HG03378 (cell line): ENCODE measurements around the gene NEUROD2.

Experiments
- ATAC-seq: cut with Tn5 transposase; IDR thresholded peaks from one replicate; pipeline ENCODE4 v1.9.1; 2021; ENCODE audit warnings: mild to moderate bottlenecking, moderate library complexity; ENCODE audit not compliant: unreplicated experiment

Gene NEUROD2

GRCh38 chr17:39635614-39636176 lies 28.0 kb upstream of the NEUROD2 start:
- ATAC-seq: no peak

DNA sequence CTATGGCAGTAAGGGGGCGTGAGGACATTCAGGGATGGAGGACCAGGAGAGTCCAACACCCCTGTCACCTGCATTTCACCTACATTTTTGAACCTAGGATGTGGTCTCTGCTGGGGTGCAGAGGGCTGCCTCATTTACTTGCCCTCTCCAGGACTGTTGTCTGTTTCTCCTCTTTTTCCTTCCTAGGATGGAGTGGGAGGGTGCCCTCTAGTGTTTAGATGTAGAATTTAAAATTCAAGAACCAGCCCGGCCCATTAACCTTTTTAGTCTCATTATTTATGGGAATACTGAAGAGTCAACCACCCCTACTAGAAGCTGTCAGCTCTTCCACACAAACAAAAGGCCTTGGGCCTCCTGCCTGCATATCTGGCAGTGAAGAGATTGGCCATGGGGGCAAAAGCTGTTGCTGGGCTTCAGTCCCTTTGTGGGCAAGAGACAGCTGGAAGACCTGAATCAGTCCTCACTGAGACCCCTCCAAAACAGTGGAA lies 26.7 kb upstream of the NEUROD2 start:
- ATAC-seq: no peak

DNA sequence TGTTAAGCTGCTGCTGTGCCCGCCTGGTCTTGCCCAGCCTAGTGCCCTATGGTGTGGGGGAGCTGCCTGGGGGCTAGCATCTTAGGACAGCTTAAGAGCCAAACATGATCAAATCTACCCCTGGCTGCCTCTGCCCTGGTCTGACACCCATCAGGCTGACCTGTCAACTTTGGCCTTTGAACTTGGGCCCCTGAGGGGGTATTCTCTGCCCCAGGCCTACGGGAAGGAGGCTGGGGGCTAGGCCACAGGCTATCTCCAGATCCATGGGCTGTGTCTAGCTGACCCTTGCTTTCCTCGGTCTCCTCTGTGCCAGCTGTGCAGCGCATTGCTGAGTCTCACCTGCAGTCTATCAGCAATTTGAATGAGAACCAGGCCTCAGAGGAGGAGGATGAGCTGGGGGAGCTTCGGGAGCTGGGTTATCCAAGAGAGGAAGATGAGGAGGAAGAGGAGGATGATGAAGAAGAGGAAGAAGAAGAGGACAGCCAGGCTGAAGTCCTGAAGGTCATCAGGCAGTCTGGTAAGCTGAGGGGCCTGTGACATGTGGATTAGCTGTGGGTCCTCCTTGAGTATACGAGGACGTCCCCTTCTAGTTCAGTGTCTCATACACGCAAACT lies 26.0 kb upstream of the NEUROD2 start:
- ATAC-seq: no peak

- ATAC-seq: no peak
Observed at GRCh38 chr17:39632153-39632941, 24.6 kb upstream of the NEUROD2 start.

DNA sequence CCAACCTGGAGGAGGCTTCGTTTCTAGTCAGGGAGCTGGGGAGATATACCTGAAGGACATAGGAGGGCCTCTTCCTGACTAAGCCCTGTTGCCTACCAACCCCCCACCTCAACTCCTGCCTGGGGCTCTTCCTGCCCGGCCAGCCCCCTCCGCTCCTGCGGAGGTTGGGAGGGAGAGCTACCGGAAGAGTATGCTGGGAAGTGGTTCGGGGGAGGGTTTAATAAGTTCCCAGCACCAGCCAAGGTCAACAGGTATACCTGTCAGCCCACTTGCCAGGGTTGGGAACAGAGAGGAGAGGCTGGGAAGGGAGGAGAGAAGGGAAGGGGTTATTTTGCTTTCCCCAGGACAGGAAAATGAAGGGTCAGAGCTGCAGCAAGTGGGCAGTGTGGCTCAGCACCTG lies 23.7 kb upstream of the NEUROD2 start:
- no peak for ATAC-seq

- no peak for ATAC-seq
Observed at GRCh38 chr17:39629898-39630297, 22.2 kb upstream of the NEUROD2 start.

- no peak for ATAC-seq
Observed at GRCh38 chr17:39629494-39629880, 21.8 kb upstream of the NEUROD2 start.

- ATAC-seq: no peak
Observed at GRCh38 chr17:39628655-39629493, 21.2 kb upstream of the NEUROD2 start.

DNA sequence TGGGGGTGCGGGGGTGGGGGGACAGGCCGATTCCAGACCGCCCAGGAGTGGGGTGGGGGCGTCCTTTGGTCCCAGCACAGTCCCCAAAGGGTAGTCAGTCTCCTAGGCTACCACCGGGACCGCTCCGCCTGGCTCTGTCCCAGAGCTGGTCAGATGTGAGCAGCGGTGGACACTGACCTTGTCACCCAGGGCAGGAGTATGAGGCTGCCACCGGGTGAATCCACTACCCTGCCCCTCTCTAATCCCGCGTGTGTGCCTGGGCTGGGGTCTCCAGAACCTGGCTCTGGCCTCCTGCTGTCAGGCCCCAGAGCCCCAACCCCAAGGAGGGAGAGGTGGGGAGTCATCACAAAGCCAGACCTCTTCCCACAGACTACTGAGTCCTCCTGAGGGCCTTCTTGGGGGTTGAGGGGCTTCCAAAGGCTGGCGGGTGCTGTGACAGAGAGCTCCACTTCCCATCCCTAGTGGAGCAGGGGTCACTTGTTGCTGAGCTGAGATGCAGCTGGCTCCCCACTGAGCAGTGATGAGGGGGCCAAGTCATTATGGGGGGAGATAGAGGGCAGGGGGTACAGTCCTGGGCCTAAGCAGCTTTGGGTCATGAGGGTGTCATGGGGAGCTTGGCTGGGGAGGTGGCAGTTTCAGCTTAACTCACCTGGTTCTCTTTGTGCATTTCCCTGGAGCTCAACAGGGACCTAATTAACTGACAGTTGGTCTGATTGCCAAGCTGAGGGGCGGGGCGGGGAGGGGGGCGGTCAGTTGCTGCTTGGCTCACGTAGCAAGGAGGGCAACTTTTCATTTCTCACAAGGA lies 20.2 kb upstream of the NEUROD2 start:
- no peak for ATAC-seq

DNA sequence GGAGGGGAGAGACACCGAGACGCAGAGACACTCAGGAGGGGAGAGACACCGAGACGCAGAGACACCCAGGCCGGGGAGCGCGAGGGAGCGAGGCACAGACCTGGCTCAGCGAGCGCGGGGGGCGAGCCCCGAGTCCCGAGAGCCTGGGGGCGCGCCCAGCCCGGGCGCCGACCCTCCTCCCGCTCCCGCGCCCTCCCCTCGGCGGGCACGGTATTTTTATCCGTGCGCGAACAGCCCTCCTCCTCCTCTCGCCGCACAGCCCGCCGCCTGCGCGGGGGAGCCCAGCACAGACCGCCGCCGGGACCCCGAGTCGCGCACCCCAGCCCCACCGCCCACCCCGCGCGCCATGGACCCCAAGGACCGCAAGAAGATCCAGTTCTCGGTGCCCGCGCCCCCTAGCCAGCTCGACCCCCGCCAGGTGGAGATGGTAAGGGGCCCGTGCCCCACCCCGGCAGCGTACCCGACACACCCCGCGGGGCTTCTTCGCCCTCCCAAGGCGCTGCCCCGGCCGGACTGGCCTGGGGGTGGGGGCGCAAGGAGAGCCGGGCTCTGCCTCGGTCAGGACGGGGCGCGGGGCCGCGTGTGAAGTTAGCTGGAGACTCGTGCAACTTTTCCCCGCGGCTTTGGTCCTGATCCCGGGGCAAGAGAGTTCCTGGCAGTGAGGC lies 19.5 kb upstream of the NEUROD2 start:
- ATAC-seq: no peak

DNA sequence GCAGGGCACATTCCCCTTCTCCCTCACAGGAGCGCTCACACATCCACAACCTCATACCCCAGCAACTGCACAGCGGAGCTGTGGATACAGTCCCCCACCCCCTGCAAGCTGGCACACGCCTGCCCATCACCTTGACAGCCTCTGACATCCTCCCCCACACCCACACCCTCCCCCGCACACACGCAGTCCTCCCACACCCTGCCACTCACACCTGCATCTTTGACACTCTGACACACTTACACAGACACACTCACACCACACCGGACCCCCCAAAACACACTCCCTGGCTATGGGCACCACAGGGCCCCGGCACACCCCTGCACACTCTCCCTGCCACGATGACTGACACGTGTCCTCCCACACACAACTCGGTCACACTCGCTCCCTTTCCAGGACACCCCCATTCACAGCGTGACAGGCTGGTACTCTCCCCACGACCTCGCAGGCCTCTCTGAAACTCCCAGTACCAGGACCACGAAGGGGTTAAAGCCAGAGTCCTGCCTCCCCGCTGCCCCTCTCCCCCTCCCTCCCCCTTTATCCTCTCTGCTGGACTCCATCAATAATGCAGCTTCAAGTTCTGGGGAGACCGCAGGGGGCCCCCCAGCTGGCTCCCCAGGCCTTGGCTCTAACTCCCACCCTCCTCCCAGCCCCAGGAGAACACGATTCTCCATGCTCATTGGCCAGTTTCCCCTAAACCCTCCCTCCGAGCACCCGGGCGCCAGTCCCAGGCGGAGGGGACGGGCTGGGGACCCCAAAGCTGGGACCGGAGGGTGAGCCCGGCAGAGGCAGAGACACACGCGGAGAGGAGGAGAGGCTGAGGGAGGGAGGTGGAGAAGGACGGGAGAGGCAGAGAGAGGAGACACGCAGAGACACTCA lies 18.7 kb upstream of the NEUROD2 start, which contains the start of gene PPP1R1B:
PPP1R1B (plus strand) TSS at position 782 of the 876 bp plus-strand sequence. CDS start 441 bp downstream, outside the sequence.
- ATAC-seq: no peak

- no peak for ATAC-seq
Observed at GRCh38 chr17:39625198-39625785, 17.6 kb upstream of the NEUROD2 start.

DNA sequence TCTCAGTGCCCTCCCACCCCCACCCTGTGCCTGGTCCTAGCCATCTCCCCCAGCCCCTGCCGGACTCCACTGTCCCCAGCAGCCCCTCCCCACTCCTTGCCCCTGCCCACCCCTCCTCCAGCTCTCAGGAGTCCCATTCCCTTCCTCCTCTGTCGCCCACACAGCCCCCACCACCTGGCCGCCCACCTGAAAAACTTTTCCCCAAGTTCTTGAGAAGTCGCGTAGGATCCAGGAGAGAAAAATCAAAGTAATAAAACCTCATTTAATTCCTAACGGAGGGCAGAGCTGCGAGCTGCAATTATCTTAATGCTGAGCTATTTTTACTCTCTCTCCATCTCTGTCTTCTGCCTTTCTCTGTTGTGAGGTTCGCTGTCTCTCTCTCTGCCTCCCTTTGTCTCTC lies 16.6 kb upstream of the NEUROD2 start:
- ATAC-seq: no peak

DNA sequence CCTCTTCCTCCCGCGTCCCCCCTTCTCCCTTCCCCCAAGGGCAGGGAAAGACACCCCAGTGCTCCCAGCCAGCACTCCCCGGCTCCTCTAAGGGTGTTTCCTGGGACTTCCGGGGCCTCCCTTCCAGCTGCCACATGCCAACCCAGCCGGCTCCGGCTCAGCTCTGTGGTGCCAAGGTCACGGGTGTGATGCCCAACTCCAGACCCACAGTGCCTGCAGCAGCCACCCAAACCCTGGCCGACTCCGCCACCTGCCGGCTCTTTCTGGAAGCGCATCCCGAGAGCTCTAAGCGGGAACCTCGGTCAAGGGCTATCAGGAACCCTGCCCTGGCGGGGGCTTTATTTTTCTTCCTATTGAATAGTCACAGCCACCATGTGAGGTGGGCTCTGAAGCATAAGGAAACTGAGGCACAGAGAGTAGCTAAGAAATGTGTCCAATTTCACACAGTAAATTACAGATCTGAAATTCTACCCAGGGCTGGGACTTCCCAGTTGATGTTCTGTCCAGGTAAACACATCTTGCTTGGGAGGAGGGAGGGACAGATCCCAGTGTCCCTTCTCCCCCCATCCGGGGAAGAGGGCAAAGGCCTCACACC lies 15.7 kb upstream of the NEUROD2 start:
- no peak for ATAC-seq

- ATAC-seq: peak; percentile 36
Observed at GRCh38 chr17:39622380-39623006, 14.8 kb upstream of the NEUROD2 start.

GRCh38 chr17:39621523-39622379 lies 14.0 kb upstream of the NEUROD2 start:
- ATAC-seq: peak; percentile 66

DNA sequence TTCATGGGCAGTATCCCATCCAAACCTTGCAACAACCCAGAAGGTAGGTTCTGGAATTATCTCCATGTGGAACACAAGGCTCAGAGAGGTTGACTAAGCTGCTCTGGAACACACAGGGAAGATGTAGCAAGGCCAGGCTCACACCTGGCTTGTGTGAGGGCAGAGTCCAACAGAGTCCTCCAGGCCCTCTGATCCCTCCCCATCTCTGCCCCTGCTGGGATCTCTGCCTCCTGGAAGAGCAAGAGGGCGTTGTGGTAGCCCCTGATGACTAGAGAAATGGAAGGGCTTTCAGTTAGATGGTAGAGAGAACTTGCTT lies 12.0 kb upstream of the NEUROD2 start:
- ATAC-seq: no peak
